Stomach (tissue), 9 donors: Measurements from ENCODE around the gene GABRG3. TPM values are rescaled to one million over a fixed set of nuclear protein-coding genes. Genes with fewer than 3 reads are reported as not detected.

Experiments
- DNase-seq, 2 donors: peaks; one replicate each; pipeline versions ENCODE4 v3.0.0 to v3.0.0-alpha.2; 2013 to 2019
- H3K27ac ChIP-seq, 5 donors: fragments of 200-600 bp in 4 of 5; sonication (generic) in 4 of 5; one replicate each; pipeline ENCODE4 v1.5.1; 2013 to 2019; ENCODE audit warnings: mild to moderate bottlenecking in 1 of 5, moderate library complexity in 1 of 5
- H3K27me3 ChIP-seq, 3 donors: fragments of 200-600 bp; sonication (generic); one replicate each; pipeline ENCODE4 v1.5.1; 2017 to 2019; ENCODE audit warnings: mixed run types in 1 of 3
- H3K36me3 ChIP-seq, 4 donors: fragments of 200-600 bp; sonication (generic); 1 replicate in 3 of 4; 2 replicates in 1 of 4; pipeline ENCODE4 v1.5.1; 2016 to 2019
- H3K4me1 ChIP-seq, 4 donors: fragments of 200-600 bp; sonication (generic); one replicate each; pipeline ENCODE4 v1.5.1; 2016 to 2019
- H3K4me3 ChIP-seq, 4 donors: fragments of 200-600 bp; sonication (generic) in 3 of 4; one replicate each; pipeline ENCODE4 v1.5.1; 2016 to 2019; ENCODE audit warnings: mild to moderate bottlenecking in 1 of 4
- H3K9me3 ChIP-seq, 4 donors: fragments of 200-600 bp; sonication (generic); one replicate each; pipeline ENCODE4 v1.5.1; 2016 to 2019
- CTCF ChIP-seq, 7 experiments: fragments of 450-650 bp in 4 of 7; fragments of 200-600 bp in 3 of 7; sonication (generic) in 3 of 7; IDR thresholded peaks; one replicate each; pipeline ENCODE4 v1.5.1; 2016 to 2019; ENCODE audit warnings: antibody characterized with exemption in 7 of 7, control low read depth in 2 of 7, mild to moderate bottlenecking in 1 of 7
- EP300 ChIP-seq: sonication (generic); formaldehyde crosslinking; IDR thresholded peaks from one replicate; pipeline ENCODE4 v1.6.1; 2017; ENCODE audit warnings: antibody characterized with exemption
- POLR2A ChIP-seq, 4 donors: fragments of 450-650 bp; IDR thresholded peaks; one replicate each; pipeline ENCODE4 v1.6.1; 2016; ENCODE audit warnings: antibody characterized with exemption in 4 of 4, control low read depth in 2 of 4, mild to moderate bottlenecking in 1 of 4, moderate library complexity in 1 of 4
- POLR2AphosphoS5 ChIP-seq, 3 donors: sonication (generic); formaldehyde crosslinking; IDR thresholded peaks; one replicate each; pipeline ENCODE4 v1.6.1; 2016; ENCODE audit warnings: antibody characterized with exemption in 3 of 3
- WGBS, 5 donors: extraction: QIAGEN DNeasy Blood & Tissue Kit in 3 of 5; methylation state at CpG; one replicate each; pipeline versions ENCODE4 v1.1.5 to v1.1.7; 2013 to 2018; 5-methylcytosine and 5-hydroxymethylcytosine counted together
- intact Hi-C: fragments of 100-400 bp; cut with DNase I; formaldehyde crosslinking; loops from one replicate; pipeline ENCODE4 v1.15.1; 2023; ENCODE audit warnings: low total_unique reads
- polyA plus RNA-seq, 3 donors: library from polyadenylated mRNA; stranded (reverse); fragments of 200-250 nt; gene quantifications; one replicate each; pipeline ENCODE4 v1.2.3, GENCODE V29; 2013
- total RNA-seq, 5 donors: library from RNA; depleted of rRNA; stranded (reverse); fragments of >200 nt; gene quantifications; one replicate each; pipeline versions ENCODE4 v1.1.0 to v1.2.3, GENCODE V29; 2014 to 2016
- donor health status: healthy with polysubstance abuse.
- donor health status: Bipolar disorder and iron deficiency.
- donor health status: healthy.

Gene GABRG3
- total and polyA plus RNA-seq, 8 donors: 0.37 to 1.5 TPM; not detected in 6

GRCh38 chr15:27475395-27475794, 504.4 kb downstream of the GABRG3 start:
- 85 to 95% (median 93%) methylated on average over 4 of the region's 4 CpGs for WGBS, 5 donors
- TF ChIP-seq POLR2A (IDR thresholded peaks at IDR 0.05): no peak
- no peak for TF ChIP-seq POLR2AphosphoS5 (IDR thresholded peaks at IDR 0.05)
- TF ChIP-seq CTCF (IDR thresholded peaks at IDR 0.05): no peak
- no peak for TF ChIP-seq EP300
- no peaks in the 10 kb centered on the region for H3K4me1 ChIP-seq
- intact Hi-C loops: no loop called here
- no peak for DNase-seq
- H3K4me3 ChIP-seq: no peak overlapping the region
- H3K27ac ChIP-seq: no peak overlapping the region
- no peaks in the 10 kb centered on the region for H3K36me3 ChIP-seq
- H3K9me3 ChIP-seq: peaks cover 0 to 22% (median 11%) of the 10 kb centered on the region in 4 donors
- H3K27me3 ChIP-seq: no peaks in the 10 kb centered on the region

- TF ChIP-seq POLR2A (IDR thresholded peaks at IDR 0.05): no peak
- no peak for TF ChIP-seq POLR2AphosphoS5 (IDR thresholded peaks at IDR 0.05)
- TF ChIP-seq CTCF (IDR thresholded peaks at IDR 0.05): no peak
- TF ChIP-seq EP300: no peak
- no peak overlapping the region for H3K27ac ChIP-seq
- no peak overlapping the region for H3K4me3 ChIP-seq
- 80 to 90% (median 83%) methylated on average over 3 to 4 of the region's 4 CpGs for WGBS, 5 donors
- no peaks in the 10 kb centered on the region for H3K4me1 ChIP-seq
- DNase-seq: no peak
- H3K27me3 ChIP-seq: no peaks in the 10 kb centered on the region
- H3K9me3 ChIP-seq: peaks cover 0 to 27% (median 10%) of the 10 kb centered on the region in 4 donors
- no peaks in the 10 kb centered on the region for H3K36me3 ChIP-seq
- intact Hi-C loops: no loop called here
Measured at GRCh38 chr15:27479296-27480140, 508.5 kb downstream of the GABRG3 start.

GRCh38 chr15:27480141-27480530, 509.2 kb downstream of the GABRG3 start:
- Histone ChIP-seq H3K27me3 (no peaks in the 10 kb centered on the region), H3K36me3 (no peaks in the 10 kb centered on the region), H3K27ac (no peak overlapping the region), H3K4me1 (no peaks in the 10 kb centered on the region), H3K4me3 (no peak overlapping the region), H3K9me3 (peaks cover 0 to 28% (median 12%) of the 10 kb centered on the region in 4 donors)
- WGBS, 5 donors: 81 to 89% (median 82%) methylated on average over 5 of the region's 5 CpGs
- no peak for DNase-seq
- intact Hi-C loops: no loop called here
- no peak for TF ChIP-seq POLR2AphosphoS5 (IDR thresholded peaks at IDR 0.05)

GRCh38 chr15:27480642-27481041, 509.7 kb downstream of the GABRG3 start:
- H3K9me3 ChIP-seq: peaks cover 0 to 28% (median 12%) of the 10 kb centered on the region in 4 donors
- WGBS, 5 donors: 76 to 86% (median 80%) methylated on average over 3 of the region's 3 CpGs
- TF ChIP-seq POLR2AphosphoS5 (IDR thresholded peaks at IDR 0.05): no peak
- no peak for TF ChIP-seq POLR2A (IDR thresholded peaks at IDR 0.05)
- no peak for TF ChIP-seq CTCF (IDR thresholded peaks at IDR 0.05)
- no peak for TF ChIP-seq EP300
- H3K36me3 ChIP-seq: no peaks in the 10 kb centered on the region
- no peak overlapping the region for H3K4me3 ChIP-seq
- H3K27me3 ChIP-seq: no peaks in the 10 kb centered on the region
- no peaks in the 10 kb centered on the region for H3K4me1 ChIP-seq
- no peak for DNase-seq
- H3K27ac ChIP-seq: no peak overlapping the region
- intact Hi-C loops: no loop called here

GRCh38 chr15:27481768-27482167, 510.8 kb downstream of the GABRG3 start:
- no peaks in the 10 kb centered on the region for H3K4me1 ChIP-seq
- intact Hi-C loops: no loop called here
- no peak overlapping the region for H3K27ac ChIP-seq
- peaks cover 0 to 34% (median 14%) of the 10 kb centered on the region in 4 donors for H3K9me3 ChIP-seq
- H3K36me3 ChIP-seq: no peaks in the 10 kb centered on the region
- 54 to 61% (median 58%) methylated on average over 4 of the region's 4 CpGs for WGBS, 5 donors
- DNase-seq: no peak
- TF ChIP-seq EP300 (no peak), CTCF (IDR thresholded peaks at IDR 0.05) (no peak), POLR2A (IDR thresholded peaks at IDR 0.05) (no peak), POLR2AphosphoS5 (IDR thresholded peaks at IDR 0.05) (no peak)
- H3K4me3 ChIP-seq: no peak overlapping the region
- no peaks in the 10 kb centered on the region for H3K27me3 ChIP-seq
